ENCODE measurements around the gene RNF149.

The RNF149 gene

DNA sequence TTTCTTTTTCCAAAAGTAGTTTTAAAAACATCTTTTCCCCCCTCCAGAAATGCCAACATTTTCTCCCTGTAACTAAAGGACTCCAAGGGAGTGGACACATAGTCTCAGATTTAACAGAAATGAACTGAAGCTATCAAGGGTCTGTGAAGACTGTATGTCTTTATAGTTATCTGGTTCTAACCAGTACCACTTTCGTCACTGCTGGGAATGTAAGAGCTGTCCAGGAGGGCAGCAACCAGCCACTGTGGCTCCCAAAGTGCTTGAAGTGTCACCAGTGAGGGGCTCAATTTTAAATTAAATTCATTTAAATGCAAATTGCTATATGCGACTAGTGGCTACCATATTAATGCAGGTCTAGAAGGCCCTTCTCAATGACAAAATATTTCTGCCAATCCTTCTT lies 15.0 kb downstream of the RNF149 start:
- DNase-seq, result no peak

DNA sequence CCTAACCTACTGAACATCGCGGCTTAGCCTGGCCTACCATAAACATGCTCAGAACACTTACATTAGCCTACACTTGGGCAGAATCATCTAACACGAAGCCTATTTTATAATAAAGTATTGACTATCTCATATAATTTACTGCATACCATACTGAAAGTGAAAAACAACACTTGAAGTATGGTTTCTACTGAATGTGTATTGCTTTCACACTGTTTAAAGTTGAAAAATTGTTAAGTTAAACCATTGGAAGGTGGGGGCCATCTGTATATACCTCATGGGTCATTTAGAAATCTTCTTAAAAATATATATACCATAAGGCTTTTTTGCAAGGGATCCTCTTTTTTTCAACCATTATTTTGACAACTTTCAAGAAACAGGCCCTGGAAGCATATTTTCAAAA lies 16.5 kb downstream of the RNF149 start:
- no peak for DNase-seq

DNA sequence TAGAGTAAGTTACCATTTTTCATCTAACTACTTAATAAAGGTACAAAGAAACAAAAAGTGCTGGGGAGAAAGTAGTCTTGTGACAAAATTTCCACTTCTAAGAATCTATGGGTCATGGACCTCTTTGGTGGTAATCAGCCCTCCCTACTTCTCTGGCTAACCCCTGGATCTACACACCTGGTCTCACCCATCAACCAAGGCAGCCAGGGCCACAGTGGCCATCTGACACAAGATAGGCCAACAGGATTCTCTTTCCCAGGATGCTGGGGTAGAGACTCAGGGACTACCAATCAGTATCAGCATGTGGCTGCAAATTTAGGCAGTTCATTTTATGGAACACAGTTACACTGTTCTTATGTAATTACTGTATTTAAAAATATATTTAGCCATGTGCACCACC lies 17.8 kb downstream of the RNF149 start:
- no peak for DNase-seq

DNA sequence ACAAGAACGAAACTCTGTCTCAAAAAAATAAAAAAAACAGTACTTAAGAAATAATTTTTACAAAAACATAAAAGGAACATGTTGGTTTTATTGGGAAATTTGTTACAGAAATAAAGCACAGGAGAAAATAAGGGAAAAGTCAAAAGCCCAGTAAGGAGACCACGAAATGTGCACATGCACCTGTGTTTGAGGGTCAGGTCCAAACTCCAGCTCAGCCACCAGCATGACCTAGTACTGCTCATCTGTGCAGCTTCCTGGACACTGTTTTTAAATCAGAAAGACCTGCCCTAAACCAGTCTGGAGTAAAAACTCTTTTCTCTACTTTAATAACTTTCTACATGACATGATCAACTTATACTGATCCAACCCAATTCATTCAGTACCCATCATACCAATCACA lies 21.2 kb downstream of the RNF149 start:
- DNase-seq, result no peak

- no peak for DNase-seq
Observed at GRCh38 chr2:101286684-101287083, 21.8 kb downstream of the RNF149 start.

- no peak for DNase-seq
Observed at GRCh38 chr2:101282980-101283379, 25.5 kb downstream of the RNF149 start.

GRCh38 chr2:101281482-101281881 lies 27.0 kb downstream of the RNF149 start:
- no peak for DNase-seq

- DNase-seq, result no peak
Observed at GRCh38 chr2:101278925-101279324, 29.6 kb downstream of the RNF149 start.

GRCh38 chr2:101277111-101277510 lies 31.4 kb downstream of the RNF149 start:
- no peak for DNase-seq

GRCh38 chr2:101274142-101274541 lies 34.4 kb downstream of the RNF149 start:
- DNase-seq, result no peak

GRCh38 chr2:101273056-101273455 lies 35.4 kb downstream of the RNF149 start:
- no peak for DNase-seq

GRCh38 chr2:101272045-101272784 lies 36.3 kb downstream of the RNF149 start:
- DNase-seq, result no peak

GRCh38 chr2:101270700-101271259 lies 37.7 kb downstream of the RNF149 start:
- DNase-seq, result no peak

GRCh38 chr2:101267671-101268656 lies 40.5 kb downstream of the RNF149 start:
- no peak for DNase-seq

- no peak for DNase-seq
Observed at GRCh38 chr2:101265893-101266499, 42.5 kb downstream of the RNF149 start.

- no peak for DNase-seq
Observed at GRCh38 chr2:101264360-101264939, 44.1 kb downstream of the RNF149 start.

GRCh38 chr2:101263377-101263800 lies 45.1 kb downstream of the RNF149 start:
- DNase-seq, result no peak

DNA sequence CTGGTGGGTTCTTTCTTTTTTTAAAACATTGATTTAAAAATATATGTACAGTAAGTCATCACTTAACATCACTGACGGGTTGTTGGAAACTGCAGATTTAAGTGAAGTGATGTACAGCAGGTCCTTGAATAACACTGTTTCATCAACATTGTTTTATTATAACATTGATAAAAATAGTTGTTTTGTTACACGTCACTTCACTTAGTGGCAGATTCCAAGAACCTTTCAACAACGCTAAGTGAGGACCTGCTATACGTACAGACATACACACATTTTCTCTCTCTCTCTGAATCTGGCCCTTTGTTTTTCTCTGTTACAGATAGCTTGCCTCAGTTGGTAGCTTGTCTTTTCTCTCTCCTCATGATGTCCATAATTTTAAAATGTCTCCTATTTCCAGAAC lies 46.4 kb downstream of the RNF149 start:
- DNase-seq, result no peak

DNA sequence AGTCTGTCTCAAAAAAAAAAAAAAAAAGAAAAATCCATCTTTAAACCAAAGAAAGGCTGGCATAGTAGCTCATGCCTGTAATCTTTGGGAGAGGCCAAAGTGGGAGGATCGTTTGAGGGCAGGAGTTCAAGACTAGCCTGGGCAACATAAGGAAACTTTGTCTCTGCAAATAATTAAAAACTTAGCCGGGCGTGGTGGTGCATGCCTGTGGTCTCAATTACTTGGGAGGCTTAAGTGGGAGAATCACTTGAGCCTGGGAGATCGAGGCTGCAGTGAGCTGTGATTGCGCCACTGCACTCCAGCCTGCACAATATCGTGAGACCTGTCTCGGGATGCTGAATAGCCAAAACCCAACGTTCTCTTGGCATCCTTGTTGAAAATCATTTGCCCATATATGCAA lies 49.7 kb downstream of the RNF149 start:
- no peak for DNase-seq

GRCh38 chr2:101256316-101256715 lies 52.2 kb downstream of the RNF149 start:
- DNase-seq, result no peak

- no peak for DNase-seq
Observed at GRCh38 chr2:101255501-101255900, 53.0 kb downstream of the RNF149 start.

GRCh38 chr2:101253703-101254450 lies 54.6 kb downstream of the RNF149 start:
- no peak for DNase-seq

All from KG1 (cell line).